ENCODE results near the gene NT5DC4. TPM values are rescaled to one million over a fixed set of nuclear protein-coding genes. Genes with fewer than 3 reads are reported as not detected.

Gene NT5DC4
- total and polyA plus RNA-seq, 4 donors, result 0.23 TPM; not detected in 3

DNA sequence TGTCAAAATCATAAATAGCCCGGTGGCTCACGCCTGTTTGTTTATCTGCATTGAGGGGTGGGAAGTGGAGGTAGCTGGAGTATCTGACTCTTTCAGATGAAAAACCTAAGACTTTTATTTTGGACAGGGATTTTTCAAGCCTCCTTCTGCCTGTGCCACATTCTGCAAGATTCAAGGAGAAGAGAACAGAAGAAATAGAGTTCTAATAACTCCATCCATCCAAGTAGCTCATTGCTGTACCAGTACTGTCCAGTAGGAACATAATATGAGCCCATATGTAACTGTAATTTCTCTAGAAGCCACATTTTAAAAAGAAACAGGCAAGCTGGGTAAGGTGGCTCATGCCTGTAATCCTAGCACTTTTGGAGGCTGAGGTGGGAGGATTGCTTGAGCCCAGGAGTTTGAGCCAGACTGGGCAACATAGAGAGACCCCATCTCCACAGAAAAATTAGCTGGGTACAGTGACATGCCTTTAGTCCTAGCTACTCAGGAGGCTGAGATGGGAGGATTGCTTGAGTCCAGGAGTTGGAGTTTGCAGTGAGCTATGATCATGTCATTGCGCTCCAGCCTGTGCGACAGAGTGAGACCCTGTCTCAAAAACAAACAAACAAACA, 35.4 kb upstream of the NT5DC4 start:
- H3K4me3 ChIP-seq (ENCODE audit: low read length in 2 of 2), result no peak overlapping the region
- H3K36me3 ChIP-seq (ENCODE audit: control insufficient read depth in 1 of 2, insufficient read depth in 2 of 2, low read length in 1 of 2), result no peaks in the 10 kb centered on the region
- H3K9me3 ChIP-seq (ENCODE audit: control insufficient read depth, low read length), result no peaks in the 10 kb centered on the region
- H3K27me3 ChIP-seq (ENCODE audit: control insufficient read depth in 1 of 2, insufficient read depth in 2 of 2, low read length in 1 of 2), result no peaks in the 10 kb centered on the region
- intact Hi-C loops (cut with DNase I), result no loop called here
- WGBS, 2 donors, result 78 to 79% methylated on average over 4 of the region's 4 CpGs
- H3K27ac ChIP-seq (ENCODE audit: low read depth in 1 of 2, low read length in 2 of 2), result no peak overlapping the region
- no peaks in the 10 kb centered on the region for H3K4me1 ChIP-seq (ENCODE audit: control insufficient read depth in 1 of 2, insufficient read depth in 2 of 2, low read length in 2 of 2)
- no peak for DNase-seq
- ATAC-seq (ENCODE audit: low FRiP score), result no peak

- DNase-seq (no peak), ATAC-seq (ENCODE audit: low FRiP score) (peak; percentile 28)
- H3K27ac ChIP-seq (ENCODE audit: low read depth in 1 of 2, low read length in 2 of 2), result no peak overlapping the region
- no peaks in the 10 kb centered on the region for H3K4me1 ChIP-seq (ENCODE audit: control insufficient read depth in 1 of 2, insufficient read depth in 2 of 2, low read length in 2 of 2)
- no peak overlapping the region for H3K4me3 ChIP-seq (ENCODE audit: low read length in 2 of 2)
- H3K27me3 ChIP-seq (ENCODE audit: control insufficient read depth in 1 of 2, insufficient read depth in 2 of 2, low read length in 1 of 2), result no peaks in the 10 kb centered on the region
- no peaks in the 10 kb centered on the region for H3K9me3 ChIP-seq (ENCODE audit: control insufficient read depth, low read length)
- 68 to 72% methylated on average over 15 of the region's 15 CpGs for WGBS, 2 donors
- intact Hi-C loops (cut with DNase I), result no loop called here
- H3K36me3 ChIP-seq (ENCODE audit: control insufficient read depth in 1 of 2, insufficient read depth in 2 of 2, low read length in 1 of 2), result no peaks in the 10 kb centered on the region
These were observed 34.2 kb upstream of the NT5DC4 start for GRCh38 chr2:112686348-112687217.

- Histone ChIP-seq H3K4me1 (ENCODE audit: control insufficient read depth in 1 of 2, insufficient read depth in 2 of 2, low read length in 2 of 2) (no peaks in the 10 kb centered on the region), H3K4me3 (ENCODE audit: low read length in 2 of 2) (no peak overlapping the region), H3K36me3 (ENCODE audit: control insufficient read depth in 1 of 2, insufficient read depth in 2 of 2, low read length in 1 of 2) (no peaks in the 10 kb centered on the region), H3K27me3 (ENCODE audit: control insufficient read depth in 1 of 2, insufficient read depth in 2 of 2, low read length in 1 of 2) (no peaks in the 10 kb centered on the region), H3K9me3 (ENCODE audit: control insufficient read depth, low read length) (no peaks in the 10 kb centered on the region), H3K27ac (ENCODE audit: low read depth in 1 of 2, low read length in 2 of 2) (no peak overlapping the region)
- ATAC-seq (ENCODE audit: low FRiP score) (no peak), DNase-seq (no peak)
- WGBS, 2 donors, result 80% methylated on average over 6 of the region's 6 CpGs
- intact Hi-C loops (cut with DNase I), result no loop called here
These were observed 33.3 kb upstream of the NT5DC4 start for GRCh38 chr2:112687522-112687921.

- DNase-seq (no peak), ATAC-seq (ENCODE audit: low FRiP score) (no peak)
- Histone ChIP-seq H3K27ac (ENCODE audit: low read depth in 1 of 2, low read length in 2 of 2) (no peak overlapping the region), H3K27me3 (ENCODE audit: control insufficient read depth in 1 of 2, insufficient read depth in 2 of 2, low read length in 1 of 2) (no peaks in the 10 kb centered on the region), H3K9me3 (ENCODE audit: control insufficient read depth, low read length) (no peaks in the 10 kb centered on the region), H3K4me3 (ENCODE audit: low read length in 2 of 2) (no peak overlapping the region), H3K36me3 (ENCODE audit: control insufficient read depth in 1 of 2, insufficient read depth in 2 of 2, low read length in 1 of 2) (no peaks in the 10 kb centered on the region), H3K4me1 (ENCODE audit: control insufficient read depth in 1 of 2, insufficient read depth in 2 of 2, low read length in 2 of 2) (no peaks in the 10 kb centered on the region)
- intact Hi-C loops (cut with DNase I), result no loop called here
- whole genome bisulfite sequencing, 2 donors, result 89 to 92% methylated on average over 14 of the region's 14 CpGs
These were observed 32.5 kb upstream of the NT5DC4 start for GRCh38 chr2:112688086-112688880.

DNA sequence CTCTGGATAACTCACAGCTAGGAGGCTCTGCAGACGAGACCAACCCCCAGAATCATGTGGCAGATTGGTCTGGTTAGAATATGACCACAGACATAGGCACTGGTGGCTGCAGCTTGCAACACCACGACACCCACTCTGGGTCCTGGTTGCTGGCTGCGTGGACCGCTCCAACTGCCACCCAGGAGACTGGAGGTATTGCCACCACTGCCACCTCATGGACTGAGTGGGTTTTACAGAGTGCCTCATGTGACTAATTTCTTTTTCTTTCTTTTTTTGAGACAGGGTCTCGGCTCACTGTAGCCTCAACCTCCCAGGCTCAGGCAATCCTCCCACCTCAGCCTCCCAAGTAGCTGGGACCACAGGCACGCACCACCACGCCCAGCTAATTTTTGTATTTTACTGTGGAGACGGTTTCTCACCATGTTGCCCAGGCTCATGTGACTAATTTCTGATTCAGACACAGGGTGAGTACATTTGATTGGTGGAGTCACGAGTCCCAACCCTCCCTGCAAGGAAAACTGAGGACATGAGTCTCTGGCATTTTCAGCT, 29.9 kb upstream of the NT5DC4 start:
- peak; percentile 82 to 83 for DNase-seq
- 35 to 41% methylated on average over 9 of the region's 9 CpGs for WGBS, 2 donors
- no peaks in the 10 kb centered on the region for H3K9me3 ChIP-seq (ENCODE audit: control insufficient read depth, low read length)
- no peak overlapping the region for H3K27ac ChIP-seq (ENCODE audit: low read depth in 1 of 2, low read length in 2 of 2)
- no peaks in the 10 kb centered on the region for H3K27me3 ChIP-seq (ENCODE audit: control insufficient read depth in 1 of 2, insufficient read depth in 2 of 2, low read length in 1 of 2)
- no peaks in the 10 kb centered on the region for H3K4me1 ChIP-seq (ENCODE audit: control insufficient read depth in 1 of 2, insufficient read depth in 2 of 2, low read length in 2 of 2)
- H3K36me3 ChIP-seq (ENCODE audit: control insufficient read depth in 1 of 2, insufficient read depth in 2 of 2, low read length in 1 of 2), result no peaks in the 10 kb centered on the region
- ATAC-seq (ENCODE audit: low FRiP score), result peak; percentile 69
- H3K4me3 ChIP-seq (ENCODE audit: low read length in 2 of 2), result no peak overlapping the region
- intact Hi-C loops (cut with DNase I), result loop anchor here in 1 of 2 donors (1.0 to 5.0 kb wide), 2 partner anchors 65 to 89 kb away; no protein-coding TSS in a partner anchor

DNA sequence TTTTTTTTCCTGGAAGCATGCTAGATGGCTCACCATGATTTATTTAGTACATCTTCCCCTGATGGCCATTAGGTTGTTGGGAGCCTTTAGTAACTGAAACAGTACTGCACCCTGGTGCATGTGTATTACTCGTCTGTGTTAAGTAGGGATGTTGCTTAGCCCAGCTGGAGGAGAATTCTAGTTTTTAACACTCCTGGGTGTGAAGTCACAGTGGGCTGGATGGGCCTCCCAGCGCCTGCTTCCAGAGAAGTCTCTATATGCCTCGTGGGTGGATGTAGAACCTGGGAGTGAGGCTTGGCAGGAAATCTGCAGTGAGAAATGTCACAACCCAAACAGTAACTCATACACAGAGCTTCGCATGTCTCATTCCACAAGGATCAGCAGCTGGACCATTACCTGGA, 28.9 kb upstream of the NT5DC4 start:
- Histone ChIP-seq H3K36me3 (ENCODE audit: control insufficient read depth in 1 of 2, insufficient read depth in 2 of 2, low read length in 1 of 2) (no peaks in the 10 kb centered on the region), H3K4me3 (ENCODE audit: low read length in 2 of 2) (no peak overlapping the region), H3K4me1 (ENCODE audit: control insufficient read depth in 1 of 2, insufficient read depth in 2 of 2, low read length in 2 of 2) (no peaks in the 10 kb centered on the region), H3K9me3 (ENCODE audit: control insufficient read depth, low read length) (no peaks in the 10 kb centered on the region), H3K27me3 (ENCODE audit: control insufficient read depth in 1 of 2, insufficient read depth in 2 of 2, low read length in 1 of 2) (no peaks in the 10 kb centered on the region), H3K27ac (ENCODE audit: low read depth in 1 of 2, low read length in 2 of 2) (no peak overlapping the region)
- WGBS, 2 donors, result 63 to 65% methylated on average over 4 of the region's 4 CpGs
- ATAC-seq (ENCODE audit: low FRiP score) (no peak), DNase-seq (no peak)
- intact Hi-C loops (cut with DNase I), result loop anchor here in 1 of 2 donors (1.0 to 5.0 kb wide), 2 partner anchors 66 to 90 kb away; no protein-coding TSS in a partner anchor

DNA sequence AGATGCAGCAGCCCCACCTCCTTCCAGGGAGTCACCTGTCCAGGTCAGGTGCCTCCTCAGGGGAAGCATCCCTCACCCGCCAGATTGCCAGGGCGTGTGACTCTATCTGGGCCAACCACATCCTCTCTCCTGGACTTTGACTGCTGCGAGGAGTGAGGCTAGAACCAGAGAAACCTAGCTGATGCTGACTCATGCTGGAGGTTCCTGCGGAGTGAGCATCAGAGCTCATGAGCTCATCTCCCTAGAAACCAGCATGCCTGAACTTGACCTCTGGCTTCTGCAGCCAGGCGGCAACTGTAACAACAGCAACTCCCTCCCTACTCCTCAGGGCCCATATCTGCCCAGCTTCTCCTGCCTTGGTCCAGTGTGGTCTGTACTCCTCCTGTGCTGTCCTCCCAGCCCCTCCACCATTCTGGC, 28.3 kb upstream of the NT5DC4 start:
- 57 to 62% methylated on average over 5 of the region's 5 CpGs for WGBS, 2 donors
- Histone ChIP-seq H3K4me3 (ENCODE audit: low read length in 2 of 2) (no peak overlapping the region), H3K4me1 (ENCODE audit: control insufficient read depth in 1 of 2, insufficient read depth in 2 of 2, low read length in 2 of 2) (no peaks in the 10 kb centered on the region), H3K36me3 (ENCODE audit: control insufficient read depth in 1 of 2, insufficient read depth in 2 of 2, low read length in 1 of 2) (no peaks in the 10 kb centered on the region), H3K27me3 (ENCODE audit: control insufficient read depth in 1 of 2, insufficient read depth in 2 of 2, low read length in 1 of 2) (no peaks in the 10 kb centered on the region), H3K9me3 (ENCODE audit: control insufficient read depth, low read length) (no peaks in the 10 kb centered on the region), H3K27ac (ENCODE audit: low read depth in 1 of 2, low read length in 2 of 2) (no peak overlapping the region)
- intact Hi-C loops (cut with DNase I), result loop anchor here in 1 of 2 donors (5.0 kb wide), 1 partner anchor 90 kb away; no protein-coding TSS in a partner anchor
- peak in 1 of 2 donors; percentile 72 for DNase-seq
- ATAC-seq (ENCODE audit: low FRiP score), result peak; percentile 55

DNA sequence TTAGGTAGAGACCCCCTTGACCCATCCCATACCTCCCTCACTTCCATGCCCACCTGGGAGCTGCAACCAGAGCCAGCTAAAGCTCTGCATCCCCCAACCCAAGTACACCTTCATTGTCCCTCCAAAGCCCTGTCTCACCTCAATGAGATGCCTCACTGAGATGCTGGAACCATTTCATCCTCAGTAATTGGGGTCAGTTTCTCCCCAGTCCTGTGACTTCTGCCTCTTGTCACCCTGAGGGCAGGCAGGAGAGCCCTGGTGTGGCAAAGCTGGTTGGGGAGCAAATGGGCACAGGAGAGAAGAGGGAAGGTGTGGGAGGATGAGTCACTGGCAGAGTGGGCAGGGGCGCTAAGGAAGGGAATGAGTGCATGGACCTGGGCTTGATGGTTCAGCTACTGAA, 27.9 kb upstream of the NT5DC4 start:
- DNase-seq (no peak), ATAC-seq (ENCODE audit: low FRiP score) (peak; percentile 9)
- intact Hi-C loops (cut with DNase I), result loop anchor here in 1 of 2 donors (5.0 kb wide), 1 partner anchor 91 kb away; no protein-coding TSS in a partner anchor
- 92 to 94% methylated on average over 1 of the region's 1 CpG for WGBS, 2 donors
- no peaks in the 10 kb centered on the region for H3K27me3 ChIP-seq (ENCODE audit: control insufficient read depth in 1 of 2, insufficient read depth in 2 of 2, low read length in 1 of 2)
- H3K36me3 ChIP-seq (ENCODE audit: control insufficient read depth in 1 of 2, insufficient read depth in 2 of 2, low read length in 1 of 2), result no peaks in the 10 kb centered on the region
- H3K4me3 ChIP-seq (ENCODE audit: low read length in 2 of 2), result no peak overlapping the region
- no peak overlapping the region for H3K27ac ChIP-seq (ENCODE audit: low read depth in 1 of 2, low read length in 2 of 2)
- H3K9me3 ChIP-seq (ENCODE audit: control insufficient read depth, low read length), result no peaks in the 10 kb centered on the region
- H3K4me1 ChIP-seq (ENCODE audit: control insufficient read depth in 1 of 2, insufficient read depth in 2 of 2, low read length in 2 of 2), result no peaks in the 10 kb centered on the region

All from aorta (tissue), 5 donors.